Measurements from ENCODE around the gene KISS1R.

GRCh38 chr19:920051-920864, 3.1 kb downstream of the KISS1R start:
- TF ChIP-seq CTCF (optimal IDR thresholded peaks at IDR 0.05 in 1 of 3, IDR thresholded peaks at IDR 0.05 in 1 of 3, conservative IDR thresholded peaks at IDR 0.05 in 1 of 3; ENCODE audit: extremely low read depth in 1 of 3, insufficient read depth in 2 of 3, low read length in 3 of 3) (no peak), EZH2 (IDR thresholded peaks at IDR 0.05; ENCODE audit: low read length) (no peak)
